Suprapubic skin (tissue), 4 donors: ENCODE results near the gene FSD2. TPM values are rescaled to one million over a fixed set of nuclear protein-coding genes. Genes with fewer than 3 reads are reported as not detected.

ENCODE experiments used
- DNase-seq, 2 donors: peaks; one replicate each; pipeline ENCODE4 v3.0.0-alpha.2; 2019; ENCODE audit warnings: low spot score in 2 of 2
- H3K27ac ChIP-seq: fragments of 200-600 bp; sonication (generic); one replicate; pipeline ENCODE4 v1.5.1; 2019
- H3K27me3 ChIP-seq: fragments of 200-600 bp; sonication (generic); one replicate; pipeline ENCODE4 v1.5.1; 2019
- H3K36me3 ChIP-seq: fragments of 200-600 bp; sonication (generic); one replicate; pipeline ENCODE4 v1.5.1; 2019
- H3K4me1 ChIP-seq: fragments of 200-600 bp; sonication (generic); one replicate; pipeline ENCODE4 v1.5.1; 2019
- H3K4me3 ChIP-seq: fragments of 200-600 bp; sonication (generic); one replicate; pipeline ENCODE4 v1.5.1; 2019; ENCODE audit warnings: mild to moderate bottlenecking
- H3K9me3 ChIP-seq: fragments of 200-600 bp; sonication (generic); one replicate; pipeline ENCODE4 v1.5.1; 2019
- EP300 ChIP-seq: sonication (generic); formaldehyde crosslinking; IDR thresholded peaks from one replicate; pipeline ENCODE4 v1.6.1; 2017; ENCODE audit warnings: antibody characterized with exemption
- POLR2A ChIP-seq, 2 donors: fragments of 450-650 bp; IDR thresholded peaks; one replicate each; pipeline ENCODE4 v1.6.1; 2017; ENCODE audit warnings: antibody characterized with exemption in 2 of 2, mild to moderate bottlenecking in 2 of 2, moderate library complexity in 2 of 2
- POLR2AphosphoS5 ChIP-seq, 3 donors: sonication (generic); formaldehyde crosslinking; IDR thresholded peaks; one replicate each; pipeline ENCODE4 v1.6.1; 2017; ENCODE audit warnings: antibody characterized with exemption in 3 of 3
- WGBS: methylation state at CpG from one replicate; pipeline ENCODE4 v1.1.5; 2018; 5-methylcytosine and 5-hydroxymethylcytosine counted together
- total RNA-seq, 4 donors: library from RNA; depleted of rRNA; stranded (reverse); fragments of >200 nt; gene quantifications; one replicate each; pipeline ENCODE4 v1.1.0, GENCODE V29; 2016
- TF ChIP-seq, protein P1 (sequence below), 2 donors: fragments of 200-600 bp in 1 of 2; fragments of 450-650 bp in 1 of 2; sonication (generic) in 1 of 2; IDR thresholded peaks; one replicate each; pipeline ENCODE4 v1.5.1; 2016 to 2019; ENCODE audit warnings: antibody characterized with exemption in 2 of 2, mild to moderate bottlenecking in 1 of 2, moderate library complexity in 1 of 2

The FSD2 gene
- total RNA-seq, 4 donors from 2014 or later, result 0.40 TPM; not detected in 3

DNA sequence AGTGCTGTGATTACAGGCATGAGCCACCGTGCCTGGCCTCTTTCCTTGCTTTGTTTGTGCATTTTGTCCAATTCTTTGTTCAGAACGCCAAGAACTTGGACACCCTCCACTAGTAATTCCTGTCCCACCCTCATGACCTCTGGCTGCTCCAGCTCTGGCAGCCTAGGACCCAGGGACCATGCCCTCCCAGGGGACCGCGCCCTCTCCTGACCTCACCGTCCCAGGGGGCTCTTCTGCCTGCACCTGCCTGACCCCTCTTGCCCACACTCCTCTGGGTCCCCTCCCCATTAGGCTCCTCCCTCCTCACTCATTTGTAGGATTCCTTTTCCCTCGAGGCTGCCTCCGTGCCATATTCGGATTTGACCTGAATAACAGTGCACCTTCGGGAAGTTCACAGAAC lies 41.1 kb downstream of the FSD2 start:
- H3K9me3 ChIP-seq, result no peaks in the 10 kb centered on the region
- TF ChIP-seq POLR2A (IDR thresholded peaks at IDR 0.05), result no peak
- TF ChIP-seq, protein P1, sequence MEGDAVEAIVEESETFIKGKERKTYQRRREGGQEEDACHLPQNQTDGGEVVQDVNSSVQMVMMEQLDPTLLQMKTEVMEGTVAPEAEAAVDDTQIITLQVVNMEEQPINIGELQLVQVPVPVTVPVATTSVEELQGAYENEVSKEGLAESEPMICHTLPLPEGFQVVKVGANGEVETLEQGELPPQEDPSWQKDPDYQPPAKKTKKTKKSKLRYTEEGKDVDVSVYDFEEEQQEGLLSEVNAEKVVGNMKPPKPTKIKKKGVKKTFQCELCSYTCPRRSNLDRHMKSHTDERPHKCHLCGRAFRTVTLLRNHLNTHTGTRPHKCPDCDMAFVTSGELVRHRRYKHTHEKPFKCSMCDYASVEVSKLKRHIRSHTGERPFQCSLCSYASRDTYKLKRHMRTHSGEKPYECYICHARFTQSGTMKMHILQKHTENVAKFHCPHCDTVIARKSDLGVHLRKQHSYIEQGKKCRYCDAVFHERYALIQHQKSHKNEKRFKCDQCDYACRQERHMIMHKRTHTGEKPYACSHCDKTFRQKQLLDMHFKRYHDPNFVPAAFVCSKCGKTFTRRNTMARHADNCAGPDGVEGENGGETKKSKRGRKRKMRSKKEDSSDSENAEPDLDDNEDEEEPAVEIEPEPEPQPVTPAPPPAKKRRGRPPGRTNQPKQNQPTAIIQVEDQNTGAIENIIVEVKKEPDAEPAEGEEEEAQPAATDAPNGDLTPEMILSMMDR (IDR thresholded peaks at IDR 0.05), result no peak
- no peak for TF ChIP-seq EP300
- TF ChIP-seq POLR2AphosphoS5 (IDR thresholded peaks at IDR 0.05), result no peak
- H3K36me3 ChIP-seq, result peaks cover 10% of the 10 kb centered on the region
- H3K4me1 ChIP-seq, result no peaks in the 10 kb centered on the region
- WGBS, result 77% methylated on average over 9 of the region's 9 CpGs
- DNase-seq, result no peak
- no peaks in the 10 kb centered on the region for H3K27me3 ChIP-seq
- no peak overlapping the region for H3K4me3 ChIP-seq
- no peak overlapping the region for H3K27ac ChIP-seq

DNA sequence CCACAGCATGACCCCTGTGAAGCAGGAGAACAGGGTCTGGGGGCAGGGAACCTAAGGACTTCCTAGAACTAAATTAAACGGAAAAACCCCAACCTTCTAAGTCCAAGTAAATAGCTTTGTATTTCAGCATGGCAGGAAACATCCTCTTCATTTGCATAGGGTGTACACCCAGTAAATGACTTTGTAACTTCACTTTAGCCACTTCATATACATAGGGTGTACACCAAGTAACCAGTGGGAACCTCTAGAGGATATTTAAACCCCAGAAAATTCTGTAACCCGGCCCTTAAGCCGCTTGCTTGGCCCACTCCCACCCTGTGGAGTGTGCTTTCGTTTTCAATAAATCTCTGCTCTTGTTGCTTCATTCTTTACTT lies 41.8 kb downstream of the FSD2 start:
- TF ChIP-seq POLR2A (IDR thresholded peaks at IDR 0.05), result no peak
- TF ChIP-seq EP300, result no peak
- TF ChIP-seq, protein P1 (IDR thresholded peaks at IDR 0.05), result no peak
- TF ChIP-seq POLR2AphosphoS5 (IDR thresholded peaks at IDR 0.05), result no peak
- 90% methylated on average over 4 of the region's 4 CpGs for WGBS
- H3K36me3 ChIP-seq, result peaks cover 12% of the 10 kb centered on the region
- H3K27me3 ChIP-seq, result no peaks in the 10 kb centered on the region
- no peaks in the 10 kb centered on the region for H3K4me1 ChIP-seq
- H3K4me3 ChIP-seq, result no peak overlapping the region
- no peak for DNase-seq
- H3K27ac ChIP-seq, result no peak overlapping the region
- no peaks in the 10 kb centered on the region for H3K9me3 ChIP-seq

DNA sequence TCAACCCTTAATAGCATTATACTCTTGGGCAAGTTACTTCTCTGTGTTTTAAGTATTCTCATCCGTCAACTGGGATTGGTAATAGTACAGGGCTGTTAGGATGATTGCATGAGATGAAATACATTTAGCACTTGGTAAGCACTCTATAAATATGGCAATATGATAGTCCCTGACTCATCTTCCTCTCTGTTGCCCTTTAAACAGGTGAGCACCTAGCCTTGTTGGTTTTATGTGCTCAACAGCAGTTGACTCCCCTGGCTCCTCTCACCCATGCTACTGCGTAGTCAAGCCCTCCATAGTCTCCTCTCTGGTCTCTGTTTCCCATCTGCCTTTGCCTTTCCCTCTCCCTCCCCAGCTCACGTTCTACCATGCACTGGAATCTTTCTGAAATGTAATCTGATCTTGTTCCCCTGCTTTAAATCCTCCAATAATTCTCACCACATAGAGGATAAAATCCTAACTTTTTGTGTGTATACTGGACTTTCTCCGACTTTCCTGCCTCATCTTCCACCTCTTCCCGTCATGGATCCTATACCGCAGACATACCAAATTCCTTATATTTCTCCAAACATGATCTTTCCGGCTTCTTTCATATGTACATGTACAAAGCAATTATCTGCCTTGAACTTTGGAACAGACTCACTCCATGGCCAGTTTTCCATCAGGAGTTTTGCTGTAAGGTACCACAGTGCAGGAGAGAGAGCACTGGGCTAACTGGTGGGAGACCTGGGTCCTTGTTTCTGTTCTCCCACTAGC lies 42.3 kb downstream of the FSD2 start:
- DNase-seq, result no peak
- TF ChIP-seq, protein P1 (IDR thresholded peaks at IDR 0.05), result no peak
- no peak for TF ChIP-seq POLR2AphosphoS5 (IDR thresholded peaks at IDR 0.05)
- TF ChIP-seq EP300, result no peak
- no peak for TF ChIP-seq POLR2A (IDR thresholded peaks at IDR 0.05)
- no peaks in the 10 kb centered on the region for H3K9me3 ChIP-seq
- peaks cover 18% of the 10 kb centered on the region for H3K36me3 ChIP-seq
- no peaks in the 10 kb centered on the region for H3K4me1 ChIP-seq
- H3K27me3 ChIP-seq, result no peaks in the 10 kb centered on the region
- WGBS, result 93% methylated on average over 7 of the region's 7 CpGs
- H3K4me3 ChIP-seq, result no peak overlapping the region
- no peak overlapping the region for H3K27ac ChIP-seq

DNA sequence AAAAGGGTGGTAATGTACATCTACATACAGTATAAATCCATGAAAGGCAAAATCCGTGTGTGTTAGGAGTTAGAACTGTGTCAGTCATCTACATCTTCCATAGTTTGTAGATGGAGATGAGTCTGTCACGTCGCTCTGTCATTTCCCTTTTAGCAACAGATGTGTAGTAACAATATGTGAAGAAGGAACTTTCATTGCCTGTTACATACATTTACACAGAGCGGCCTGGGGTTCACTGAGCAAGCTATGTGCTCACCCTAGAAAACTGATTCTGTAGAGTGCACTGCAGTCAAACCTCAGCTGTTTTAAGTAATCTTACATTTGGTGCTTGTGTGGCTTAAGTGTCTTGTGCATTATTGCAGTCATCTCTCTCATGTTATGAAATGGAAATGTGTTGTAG lies 54.6 kb downstream of the FSD2 start:
- WGBS, result 52% methylated on average over 4 of the region's 4 CpGs
- Histone ChIP-seq H3K27ac (no peak overlapping the region), H3K9me3 (no peaks in the 10 kb centered on the region), H3K4me1 (peaks cover 20% of the 10 kb centered on the region), H3K4me3 (peak overlapping the region; percentile 85), H3K27me3 (no peaks in the 10 kb centered on the region), H3K36me3 (peaks cover 27% of the 10 kb centered on the region)
- no peak for TF ChIP-seq POLR2A (IDR thresholded peaks at IDR 0.05)
- no peak for DNase-seq

DNA sequence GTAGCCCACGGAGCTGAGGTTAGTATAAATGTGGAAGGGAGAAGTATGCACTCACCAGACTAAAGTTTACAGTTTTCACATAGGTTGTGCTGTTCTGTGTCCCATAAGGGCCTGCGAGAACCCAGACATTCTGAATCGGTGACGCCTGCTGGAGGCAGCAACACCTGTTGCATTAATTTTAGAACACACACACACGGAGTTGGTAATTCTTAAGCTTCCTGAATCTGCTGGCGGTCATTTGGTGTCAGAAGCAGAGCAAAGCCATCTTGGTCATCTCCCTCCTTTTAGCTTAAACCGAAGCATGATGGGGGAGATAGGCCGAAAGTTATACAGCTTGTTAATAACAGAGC lies 55.1 kb downstream of the FSD2 start:
- Histone ChIP-seq H3K9me3 (no peaks in the 10 kb centered on the region), H3K4me3 (peak overlapping the region; percentile 85), H3K4me1 (peaks cover 20% of the 10 kb centered on the region), H3K36me3 (peaks cover 22% of the 10 kb centered on the region), H3K27me3 (no peaks in the 10 kb centered on the region), H3K27ac (peak overlapping the region; percentile 84)
- DNase-seq, result no peak
- WGBS, result 2% methylated on average over 8 of the region's 8 CpGs
- no peak for TF ChIP-seq POLR2A (IDR thresholded peaks at IDR 0.05)
- no peak for TF ChIP-seq POLR2AphosphoS5 (IDR thresholded peaks at IDR 0.05)
- TF ChIP-seq, protein P1 (IDR thresholded peaks at IDR 0.05), result no peak
- no peak for TF ChIP-seq EP300
